PFSK-1 (cell line): ENCODE data around the gene STPG4.

Experiments used
- FOXP2 ChIP-seq: optimal IDR thresholded peaks from 2 replicates; pipeline ENCODE3; 2011; ENCODE audit warnings: borderline replicate concordance, control low read depth, inconsistent platforms; ENCODE audit not compliant: insufficient read depth; ENCODE audit errors: extremely low read length, extremely low read depth
- POLR2AphosphoS5 ChIP-seq: IDR thresholded peaks from 2 replicates; pipeline ENCODE4 v1.6.1; 2012; ENCODE audit warnings: low read depth, mild to moderate bottlenecking, control low read depth, low read length, moderate library complexity
- REST ChIP-seq, 2 experiments: IDR thresholded peaks; 2 replicates each; pipeline versions ENCODE4 v1.6.1 to v1.8.0; 2011 to 2012; ENCODE audit warnings: low read depth in 2 of 2, low read length in 2 of 2, control low read depth in 1 of 2, inconsistent platforms in 1 of 2, mild to moderate bottlenecking in 1 of 2, moderate library complexity in 1 of 2; ENCODE audit not compliant: insufficient read depth in 1 of 2
- SIN3A ChIP-seq: IDR thresholded peaks from 2 replicates; pipeline ENCODE4 v1.6.1; 2012; ENCODE audit warnings: mild to moderate bottlenecking, low read length, moderate library complexity, borderline replicate concordance; ENCODE audit not compliant: insufficient read depth
- TAF1 ChIP-seq: IDR thresholded peaks from 2 replicates; pipeline ENCODE4 v1.6.1; 2012; ENCODE audit warnings: low read length, control low read depth, borderline replicate concordance; ENCODE audit not compliant: insufficient read depth

STPG4 gene

DNA sequence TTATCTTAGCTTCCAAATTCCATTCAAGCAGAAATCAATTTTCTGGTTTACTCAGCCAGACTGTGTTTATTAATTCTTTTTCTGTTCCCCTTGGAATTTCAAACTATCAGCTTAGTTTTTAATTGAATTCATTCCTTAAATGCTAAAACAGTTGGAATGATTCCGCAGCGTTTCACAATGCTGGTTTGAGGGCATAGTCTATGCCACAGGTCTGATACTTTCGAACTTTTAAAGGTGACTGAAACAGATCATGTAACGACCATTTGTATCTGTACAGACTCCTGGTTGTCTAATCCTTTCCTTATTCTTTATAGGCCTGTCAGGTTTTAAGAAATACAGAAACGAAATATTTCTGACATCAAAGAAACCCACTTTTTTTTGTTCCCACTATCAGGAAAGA, 45.4 kb downstream of the STPG4 start:
- no peak for TF ChIP-seq TAF1
- TF ChIP-seq POLR2AphosphoS5 = no peak
- TF ChIP-seq FOXP2 = no peak
- TF ChIP-seq SIN3A = no peak
- TF ChIP-seq REST (IDR thresholded peaks at IDR 0.05; ENCODE audit: insufficient read depth in 1 of 2, low read depth in 2 of 2, low read length in 2 of 2) = no peak

DNA sequence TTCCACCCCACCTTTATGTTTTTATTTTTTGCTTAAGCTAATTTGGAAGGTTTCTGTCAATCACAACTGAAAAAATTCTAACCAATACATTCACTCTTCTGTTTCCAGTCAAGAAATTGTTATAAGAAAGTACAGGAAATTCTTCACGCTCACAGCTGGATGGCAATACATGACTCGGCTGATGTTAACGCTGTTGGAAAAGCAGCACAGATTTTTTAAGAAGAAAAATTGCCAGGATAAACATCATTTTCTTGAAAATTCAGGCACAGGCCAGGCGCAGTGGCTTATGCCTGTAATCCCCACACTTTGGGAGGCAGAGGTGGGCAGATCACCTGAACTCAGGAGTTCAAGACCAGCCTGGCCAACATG, 46.1 kb downstream of the STPG4 start:
- no peak for TF ChIP-seq SIN3A
- no peak for TF ChIP-seq FOXP2
- no peak for TF ChIP-seq TAF1
- TF ChIP-seq REST (IDR thresholded peaks at IDR 0.05; ENCODE audit: insufficient read depth in 1 of 2, low read depth in 2 of 2, low read length in 2 of 2) = no peak
- TF ChIP-seq POLR2AphosphoS5 = no peak

- no peak for TF ChIP-seq TAF1
- TF ChIP-seq SIN3A = no peak
- no peak for TF ChIP-seq REST (IDR thresholded peaks at IDR 0.05; ENCODE audit: insufficient read depth in 1 of 2, low read depth in 2 of 2, low read length in 2 of 2)
- no peak for TF ChIP-seq FOXP2
- TF ChIP-seq POLR2AphosphoS5 = no peak
Measured at GRCh38 chr2:47098953-47099352, 56.2 kb downstream of the STPG4 start.

DNA sequence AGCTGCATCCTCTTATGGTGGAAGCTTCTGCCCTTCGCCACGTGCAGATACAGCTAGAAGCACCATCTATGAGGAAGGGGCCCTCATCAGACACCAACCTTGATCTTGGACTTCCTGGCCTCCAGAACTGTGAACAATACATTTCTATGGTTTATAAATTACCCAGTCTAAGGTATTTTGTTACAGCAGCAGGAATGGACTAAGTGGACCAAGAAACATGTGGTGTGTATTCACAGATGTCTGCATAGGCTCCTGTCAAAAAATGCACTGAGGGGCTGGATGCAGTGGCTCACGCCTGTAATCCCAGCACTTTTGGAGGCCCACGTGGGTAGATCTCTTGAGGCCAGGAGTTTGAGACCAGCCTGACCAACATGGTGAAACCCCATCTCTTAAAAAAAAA, 57.5 kb downstream of the STPG4 start:
- TF ChIP-seq FOXP2 (no peak), SIN3A (no peak), POLR2AphosphoS5 (no peak), TAF1 (no peak), REST (IDR thresholded peaks at IDR 0.05; ENCODE audit: insufficient read depth in 1 of 2, low read depth in 2 of 2, low read length in 2 of 2) (no peak)

DNA sequence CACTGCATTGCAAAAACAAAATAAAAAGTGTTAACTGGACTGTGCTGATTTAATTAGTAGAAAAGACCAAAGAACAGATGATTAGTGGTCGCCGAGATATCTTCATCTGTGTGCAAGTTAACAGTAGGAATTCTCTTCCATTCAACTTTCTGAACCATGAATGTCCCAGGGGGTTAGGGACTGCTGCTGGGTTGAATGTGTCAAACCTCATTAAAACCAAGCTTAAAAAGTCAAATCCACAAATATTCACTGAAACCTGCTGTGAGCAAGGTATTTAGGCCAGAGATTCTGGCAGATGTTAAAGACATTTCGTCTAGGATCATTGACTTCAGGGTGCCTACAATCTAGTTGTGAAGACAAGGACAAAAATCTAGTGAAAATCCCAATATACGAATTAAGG, 58.7 kb downstream of the STPG4 start:
- no peak for TF ChIP-seq SIN3A
- TF ChIP-seq POLR2AphosphoS5 = no peak
- no peak for TF ChIP-seq REST (IDR thresholded peaks at IDR 0.05; ENCODE audit: insufficient read depth in 1 of 2, low read depth in 2 of 2, low read length in 2 of 2)
- TF ChIP-seq TAF1 = no peak
- no peak for TF ChIP-seq FOXP2
